ENCODE measurements around the gene AFF3. TPM values are rescaled to one million over a fixed set of nuclear protein-coding genes. Genes with fewer than 3 reads are reported as not detected.

The AFF3 gene
- total and polyA plus RNA-seq, 2 of the 13 experiments (the other 11 are each of a cell fraction or from before 2014, with no cell fraction given) = not detected

- Histone ChIP-seq H2AFZ (ENCODE audit: low read length) (no peak overlapping the region), H3K4me1 (ENCODE audit: insufficient read depth, low read length) (no peaks in the 10 kb centered on the region), H4K20me1 (ENCODE audit: insufficient read depth, low read length) (no peaks in the 10 kb centered on the region), H3K9ac (ENCODE audit: insufficient read depth, low read depth, low read length) (no peak overlapping the region), H3K36me3 (replicated peaks in 1 of 2; ENCODE audit: control insufficient read depth in 1 of 2, insufficient read depth in 2 of 2, low read length in 2 of 2) (no peaks in the 10 kb centered on the region), H3K79me2 (ENCODE audit: insufficient read depth, low read length) (no peaks in the 10 kb centered on the region), H3K9me3 (ENCODE audit: low read length) (no peaks in the 10 kb centered on the region), H3K4me3 (replicated peaks in 1 of 3; ENCODE audit: insufficient read depth in 1 of 3, low read depth in 2 of 3, low read length in 3 of 3) (no peak overlapping the region), H3K27ac (ENCODE audit: extremely low read length, insufficient read depth, low read length) (no peak overlapping the region), H3K27me3 (ENCODE audit: control insufficient read depth in 1 of 2, insufficient read depth in 2 of 2, low read length in 2 of 2) (peaks cover 0 to 8% of the 10 kb centered on the region in 2 experiments; a peak in 1 of 5 replicates), H3K4me2 (ENCODE audit: low read depth, low read length) (no peak overlapping the region)
- DNase-seq (ENCODE audit: low spot score) (no peak), ATAC-seq (no peak), FAIRE-seq (no peak)
- intact Hi-C loops (cut with micrococcal nuclease; ENCODE audit: unreplicated experiment) = no loop called here
- 75% methylated on average over 8 of the region's 8 CpGs for WGBS (ENCODE audit: low lambda C conversion rate)
- TF ChIP-seq ATM (IDR thresholded peaks at IDR 0.05; ENCODE audit: borderline replicate concordance) (no peak), SP4 (CRISPR knock-in tag; IDR thresholded peaks at IDR 0.05) (no peak), MXD1 (CRISPR knock-in tag; IDR thresholded peaks at IDR 0.05) (no peak), ZNF329 (CRISPR knock-in tag; IDR thresholded peaks at IDR 0.05; ENCODE audit: low read depth) (no peak), ZNF563 (CRISPR knock-in tag; IDR thresholded peaks at IDR 0.05) (no peak), SRSF9 (IDR thresholded peaks at IDR 0.05; ENCODE audit: borderline replicate concordance, insufficient read depth, low read depth, low read length, poor library complexity, severe bottlenecking) (no peak)
- no TSS peak for BruUV-seq (replicated peaks)
- in situ Hi-C loops (cut with HindIII; ENCODE audit: extremely low pct_ligation_motif_present, low pct_unique_long_range_greater_than_20kb) = no loop called here
- ChIA-PET POLR2A (no interaction called here), CTCF (ENCODE audit: low intra/inter-chr PET ratio, low total read pairs) (no interaction called here)
These were observed 489.5 kb downstream of the AFF3 start for GRCh38 chr2:99652862-99653261.

- Histone ChIP-seq H3K36me3 (replicated peaks in 1 of 2; ENCODE audit: control insufficient read depth in 1 of 2, insufficient read depth in 2 of 2, low read length in 2 of 2) (no peaks in the 10 kb centered on the region), H4K20me1 (ENCODE audit: insufficient read depth, low read length) (no peaks in the 10 kb centered on the region), H3K4me1 (ENCODE audit: insufficient read depth, low read length) (no peaks in the 10 kb centered on the region), H3K79me2 (ENCODE audit: insufficient read depth, low read length) (no peaks in the 10 kb centered on the region), H3K9ac (ENCODE audit: insufficient read depth, low read depth, low read length) (no peak overlapping the region), H3K27ac (ENCODE audit: extremely low read length, insufficient read depth, low read length) (no peak overlapping the region), H3K27me3 (ENCODE audit: control insufficient read depth in 1 of 2, insufficient read depth in 2 of 2, low read length in 2 of 2) (peaks cover 0 to 8% of the 10 kb centered on the region in 2 experiments; a peak in 1 of 5 replicates), H2AFZ (ENCODE audit: low read length) (no peak overlapping the region), H3K9me3 (ENCODE audit: low read length) (no peaks in the 10 kb centered on the region), H3K4me2 (ENCODE audit: low read depth, low read length) (no peak overlapping the region), H3K4me3 (replicated peaks in 1 of 3; ENCODE audit: insufficient read depth in 1 of 3, low read depth in 2 of 3, low read length in 3 of 3) (no peak overlapping the region)
- POLR2A ChIA-PET = no interaction called here
- intact Hi-C loops (cut with micrococcal nuclease; ENCODE audit: unreplicated experiment) = no loop called here
- BruUV-seq (replicated peaks) = no TSS peak
- DNase-seq (ENCODE audit: low spot score) (no peak), ATAC-seq (no peak), FAIRE-seq (no peak)
- WGBS (ENCODE audit: low lambda C conversion rate) = 34% methylated on average over 9 of the region's 9 CpGs
- CTCF ChIA-PET (ENCODE audit: low intra/inter-chr PET ratio, low total read pairs) = no interaction called here
- in situ Hi-C loops (cut with HindIII; ENCODE audit: extremely low pct_ligation_motif_present, low pct_unique_long_range_greater_than_20kb) = no loop called here
- TF ChIP-seq FOSL2 (CRISPR knock-in tag; IDR thresholded peaks at IDR 0.05) (no peak), BATF2 (CRISPR knock-in tag; IDR thresholded peaks at IDR 0.05) (no peak), ZFP36 (IDR thresholded peaks at IDR 0.05; ENCODE audit: borderline replicate concordance, low read depth, low read length, partially characterized antibody) (no peak), FOXP1 (IDR thresholded peaks at IDR 0.05) (no peak), FOXP1 (CRISPR knock-in tag; IDR thresholded peaks at IDR 0.05) (no peak), SIN3A (IDR thresholded peaks at IDR 0.05; ENCODE audit: borderline replicate concordance, low read depth, low read length) (no peak), MAFG (CRISPR knock-in tag; IDR thresholded peaks at IDR 0.05) (no peak), CENPBD1 (CRISPR knock-in tag; IDR thresholded peaks at IDR 0.05; ENCODE audit: borderline replicate concordance, low read depth) (no peak), KLF12 (CRISPR knock-in tag; IDR thresholded peaks at IDR 0.05; ENCODE audit: borderline replicate concordance) (no peak), ZFP1 (CRISPR knock-in tag; IDR thresholded peaks at IDR 0.05) (no peak), ZNF317 (CRISPR knock-in tag; IDR thresholded peaks at IDR 0.05) (no peak), RNF2 (conservative IDR thresholded peaks at IDR 0.05; ENCODE audit: low read depth) (no peak), ZNF235 (CRISPR knock-in tag; IDR thresholded peaks at IDR 0.05; ENCODE audit: borderline replicate concordance) (no peak)
These were observed 490.3 kb downstream of the AFF3 start for GRCh38 chr2:99651930-99652670.

Measured in HepG2 (cell line).